Measurements from ENCODE around the gene COL4A2.

GRCh38 chr13:110271313-110271712, 35.8 kb upstream of the COL4A2 start:
- no peak for TF ChIP-seq CTCF (IDR thresholded peaks at IDR 0.05)
- no peak for TF ChIP-seq EZH2 (IDR thresholded peaks at IDR 0.05; ENCODE audit: borderline replicate concordance, insufficient read depth, low read depth, low read length, poor library complexity, severe bottlenecking)

All from B cell (primary cell).